ENCODE results near the gene ARHGEF4. TPM values are rescaled to one million over a fixed set of nuclear protein-coding genes. Genes with fewer than 3 reads are reported as not detected.

Gene ARHGEF4
- total and polyA plus RNA-seq, 2 experiments from 2014 or later, result 4.6 to 16.6 TPM

GRCh38 chr2:131085646-131086045 lies 248.9 kb downstream of the ARHGEF4 start (continued):
- TF ChIP-seq REST (IDR thresholded peaks at IDR 0.05; ENCODE audit: unreplicated experiment), result no peak

- H3K36me3 ChIP-seq (ENCODE audit: insufficient read depth), result peaks cover 28% of the 10 kb centered on the region
- H3K9me3 Mint-ChIP-seq, result no peaks in the 10 kb centered on the region
- H3K27me3 Mint-ChIP-seq (ENCODE audit: insufficient read depth, low read depth, poor library complexity), result peaks cover 3% of the 10 kb centered on the region
- no peaks in the 10 kb centered on the region for H3K4me1 ChIP-seq (ENCODE audit: insufficient read depth)
- TF ChIP-seq POLR2AphosphoS5 (IDR thresholded peaks at IDR 0.05; ENCODE audit: low read depth) (no peak), REST (IDR thresholded peaks at IDR 0.05; ENCODE audit: unreplicated experiment) (no peak), ZNF114 (CRISPR knock-in tag; IDR thresholded peaks at IDR 0.05) (no peak), CTCF (conservative IDR thresholded peaks at IDR 0.05; ENCODE audit: low read depth in 2 of 2) (no peak), EZH2phosphoT487 (IDR thresholded peaks at IDR 0.05; ENCODE audit: unreplicated experiment) (no peak), ETS1 (IDR thresholded peaks at IDR 0.05) (no peak), JUNB (IDR thresholded peaks at IDR 0.05; ENCODE audit: unreplicated experiment) (no peak), STAT1 (IDR thresholded peaks at IDR 0.05; ENCODE audit: unreplicated experiment) (no peak), NANOG (IDR thresholded peaks at IDR 0.05; ENCODE audit: borderline replicate concordance) (no peak), EZH2 (IDR thresholded peaks at IDR 0.05; ENCODE audit: low read depth, unreplicated experiment) (no peak)
- no peaks in the 10 kb centered on the region for H3K9me2 ChIP-seq (ENCODE audit: insufficient read depth)
- peak overlapping the region; percentile 90 for H3K4me2 ChIP-seq
- H3K36me3 Mint-ChIP-seq (ENCODE audit: low read depth), result peaks cover 40% of the 10 kb centered on the region
- peaks cover 35% of the 10 kb centered on the region for H4K20me1 ChIP-seq (replicated peaks; ENCODE audit: insufficient read depth)
- no peaks in the 10 kb centered on the region; the same call in 2 of the 3 replicates for H3K4me1 Mint-ChIP-seq
- H3K27ac Mint-ChIP-seq, result peak overlapping the region; percentile 81
- no peak for DNase-seq (ENCODE audit: low spot score)
- H2AFZ ChIP-seq, result no peak overlapping the region
- no peak for ATAC-seq
- H3K79me2 ChIP-seq (replicated peaks; ENCODE audit: insufficient read depth), result peaks cover 52% of the 10 kb centered on the region
- H3K27me3 ChIP-seq (ENCODE audit: insufficient read depth), result no peaks in the 10 kb centered on the region
- peak overlapping the region; percentile 99 for H3K27ac ChIP-seq (ENCODE audit: low read depth)
- H3K4me3 Mint-ChIP-seq, result peak overlapping the region; percentile 83
- no peaks in the 10 kb centered on the region; the same call in 1 of the 2 replicates for H3F3A ChIP-seq (replicated peaks; ENCODE audit: low read depth)
- peak overlapping the region; percentile 84 for H3K4me3 ChIP-seq
Observed at GRCh38 chr2:131092458-131093005, 255.8 kb downstream of the ARHGEF4 start.

All from GM23338 (cell line).